ENCODE measurements around the gene SMTN. TPM values are rescaled to one million over a fixed set of nuclear protein-coding genes. Genes with fewer than 3 reads are reported as not detected.
"Not testable (repeated sequence)": the region's sequence is repeated elsewhere in the genome, so short reads cannot be mapped to it uniquely, and the experiment has no call there.

Gene SMTN
- total RNA-seq, 4 donors from 2014 or later: 171 to 341 (median 219) TPM

DNA sequence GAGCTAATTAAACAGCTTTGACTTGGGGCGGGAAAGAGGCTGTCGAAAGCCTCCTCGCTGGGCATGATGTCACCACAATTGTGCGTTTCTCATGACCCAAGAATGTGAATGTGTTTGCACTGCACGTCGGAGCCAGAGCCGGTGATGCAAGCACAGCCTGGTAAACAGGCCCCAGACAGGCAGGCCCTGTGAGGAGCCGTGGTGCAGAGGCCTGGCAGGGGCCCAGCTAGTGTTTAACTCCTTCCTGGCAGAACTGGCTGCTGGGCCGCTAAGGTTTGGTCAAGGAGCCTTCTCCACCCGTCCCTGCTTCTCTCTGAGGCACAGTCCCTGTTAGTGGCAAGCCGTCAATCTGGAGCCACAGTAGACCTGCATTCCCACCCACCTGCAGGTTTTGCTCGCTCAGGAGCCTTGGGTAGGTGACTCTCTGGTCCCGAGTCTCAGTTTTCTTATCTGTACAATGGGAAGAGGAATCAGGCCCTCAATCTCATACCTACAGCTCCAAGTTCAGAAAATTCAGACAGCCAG is 25.4 kb upstream of the SMTN start:
- H3K4me1 ChIP-seq: peaks cover 0 to 21% (median 10%) of the 10 kb centered on the region in 4 donors
- 31% methylated on average over 12 of the region's 13 CpGs; no CpG with 5 or more reads in 1 of the 2 donors for WGBS, 2 donors (ENCODE audit: low coverage in 1 of 2)

DNA sequence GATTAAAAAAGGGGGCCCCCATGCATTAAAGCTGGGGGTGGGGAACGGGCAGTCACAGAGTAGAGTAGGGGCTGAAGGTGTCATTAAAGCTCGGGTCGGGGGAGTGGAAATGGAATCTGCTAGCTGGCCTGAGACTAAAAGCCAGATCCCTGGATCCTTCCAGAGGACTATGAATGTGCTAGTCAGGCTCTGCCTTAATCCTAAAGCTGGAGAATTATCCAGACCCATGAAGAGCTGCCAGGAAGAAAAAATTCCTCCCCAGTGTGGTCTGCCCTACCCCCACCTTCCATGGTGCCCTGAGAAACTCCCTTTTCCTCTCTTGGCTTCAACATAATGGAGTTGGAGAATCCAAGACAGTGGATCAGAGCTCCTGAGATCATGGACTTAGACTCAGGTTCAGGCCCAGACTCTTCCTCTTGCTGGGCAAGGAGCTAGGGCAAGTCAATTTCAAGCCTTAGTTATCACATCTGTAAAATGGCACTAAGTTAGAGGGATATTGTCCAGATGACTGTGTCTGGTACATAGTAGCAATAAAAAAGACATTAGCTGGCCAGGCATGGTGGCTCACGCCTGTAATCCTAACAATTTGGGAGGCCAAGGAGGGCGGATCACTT is 24.0 kb upstream of the SMTN start:
- intact Hi-C loops (cut with DNase I; ENCODE audit: low total_unique reads): no loop called here
- DNase-seq: no peak
- H3K27me3 ChIP-seq: no peaks in the 10 kb centered on the region
- no peaks in the 10 kb centered on the region for H3K9me3 ChIP-seq
- no peaks in the 10 kb centered on the region for H3K36me3 ChIP-seq
- H3K27ac ChIP-seq: peak overlapping the region; percentile 82 to 89 (median 86)
- 73 to 82% methylated on average over 5 of the region's 5 CpGs for WGBS, 2 donors (ENCODE audit: low coverage in 1 of 2)
- H3K4me1 ChIP-seq: peaks cover 0 to 21% (median 10%) of the 10 kb centered on the region in 4 donors
- H3K4me3 ChIP-seq: no peak overlapping the region
- no peak for TF ChIP-seq EP300 (IDR thresholded peaks at IDR 0.05; ENCODE audit: low read depth)
- TF ChIP-seq CTCF (IDR thresholded peaks at IDR 0.05): no peak
- no peak for TF ChIP-seq POLR2AphosphoS5 (IDR thresholded peaks at IDR 0.05)
- no peak for TF ChIP-seq POLR2A (IDR thresholded peaks at IDR 0.05)
- in situ Hi-C loops (cut with MboI; ENCODE audit: low pct_ligation_motif_present in 1 of 4, low pct_unique_long_range_greater_than_20kb in 1 of 4, low sequenced_read_pairs in 3 of 4): no loop called here

More for the DNA sequence above, 25.4 kb upstream of the SMTN start:
- in situ Hi-C loops (cut with MboI; ENCODE audit: low pct_ligation_motif_present in 1 of 4, low pct_unique_long_range_greater_than_20kb in 1 of 4, low sequenced_read_pairs in 3 of 4) (no loop called here), intact Hi-C loops (cut with DNase I; ENCODE audit: low total_unique reads) (loop anchor here (2.0 kb wide), 1 partner anchor 15 kb away; no protein-coding TSS in a partner anchor)
- Histone ChIP-seq H3K9me3 (no peaks in the 10 kb centered on the region), H3K27ac (peak overlapping the region; percentile 82 to 89 (median 86)), H3K36me3 (no peaks in the 10 kb centered on the region), H3K4me3 (no peak overlapping the region), H3K27me3 (no peaks in the 10 kb centered on the region)
- TF ChIP-seq POLR2A (IDR thresholded peaks at IDR 0.05) (no peak), POLR2AphosphoS5 (IDR thresholded peaks at IDR 0.05) (peak; percentile 81 to 90 (median 88)), EP300 (IDR thresholded peaks at IDR 0.05; ENCODE audit: low read depth) (peak; percentile 95)
- DNase-seq: peak; percentile 82

DNA sequence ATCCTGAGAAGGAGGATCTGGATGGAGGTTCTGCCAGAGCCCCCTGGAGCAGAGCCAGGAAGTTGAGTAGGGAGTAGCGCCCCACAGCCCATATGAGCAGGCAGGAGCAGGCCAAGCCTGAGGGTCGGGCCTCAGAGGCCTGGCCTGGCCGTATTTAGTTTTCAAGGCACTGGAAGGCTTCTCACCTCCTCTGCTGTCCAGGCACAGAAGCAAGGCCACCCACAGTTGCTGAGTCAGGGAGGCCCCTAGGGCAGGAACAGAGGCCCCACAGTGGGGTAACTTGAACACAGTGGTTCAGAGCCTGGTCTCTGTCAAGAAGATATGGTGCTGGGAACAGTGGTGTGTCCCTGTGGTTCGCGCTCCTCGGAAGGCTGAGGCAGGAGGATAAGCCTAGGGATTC is 21.5 kb upstream of the SMTN start:
- H3K36me3 ChIP-seq; intact Hi-C loops (cut with DNase I; ENCODE audit: low total_unique reads); DNase-seq; H3K4me3 ChIP-seq; H3K9me3 ChIP-seq; in situ Hi-C loops (cut with MboI; ENCODE audit: low pct_ligation_motif_present in 1 of 4, low pct_unique_long_range_greater_than_20kb in 1 of 4, low sequenced_read_pairs in 3 of 4); H3K27me3 ChIP-seq: not testable (repeated sequence)
- 62% methylated on average over 6 of the region's 6 CpGs; no CpG with 5 or more reads in 1 of the 2 donors for WGBS, 2 donors (ENCODE audit: low coverage in 1 of 2)
- peaks cover 0 to 16% (median 10%) of the 10 kb centered on the region in 4 donors for H3K4me1 ChIP-seq
- H3K27ac ChIP-seq: peak overlapping the region in 1 of 4 donors; percentile 34

DNA sequence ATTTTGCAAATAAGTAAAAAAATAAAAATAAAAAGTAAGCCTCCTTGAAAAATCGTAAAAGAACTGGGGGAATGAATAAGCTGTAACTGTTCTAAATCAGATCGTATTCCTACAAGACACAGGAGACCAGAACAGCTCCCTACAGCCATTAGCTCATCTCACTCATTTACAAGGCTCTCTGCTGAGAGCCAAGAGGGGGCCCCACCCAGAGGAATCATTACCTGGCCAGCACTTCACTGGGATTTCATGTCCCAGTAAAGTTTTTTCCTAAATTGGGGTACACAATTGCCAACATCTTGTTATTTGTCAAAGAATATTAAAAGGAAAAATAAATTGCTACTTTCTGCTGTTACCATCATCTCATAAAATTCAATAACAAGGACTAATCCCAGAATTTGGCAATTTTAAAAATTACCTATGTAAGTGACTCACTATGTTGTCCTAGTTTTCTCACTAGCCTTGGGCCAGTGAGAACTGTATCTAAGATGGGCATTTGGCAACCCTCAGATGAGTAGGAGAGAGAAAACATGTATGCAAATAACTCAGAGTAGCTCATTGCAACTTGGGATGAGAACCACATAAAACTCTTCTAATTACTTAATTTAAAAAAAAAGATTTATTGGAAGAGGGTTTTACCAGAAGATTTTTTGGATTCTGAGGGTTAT is 18.4 kb upstream of the SMTN start:
- no peak overlapping the region for H3K4me3 ChIP-seq
- no peaks in the 10 kb centered on the region for H3K4me1 ChIP-seq
- intact Hi-C loops (cut with DNase I; ENCODE audit: low total_unique reads): no loop called here
- H3K27ac ChIP-seq: no peak overlapping the region
- TF ChIP-seq POLR2A (IDR thresholded peaks at IDR 0.05) (no peak), CTCF (IDR thresholded peaks at IDR 0.05) (no peak), POLR2AphosphoS5 (IDR thresholded peaks at IDR 0.05) (no peak), EP300 (IDR thresholded peaks at IDR 0.05; ENCODE audit: low read depth) (no peak)
- in situ Hi-C loops (cut with MboI; ENCODE audit: low pct_ligation_motif_present in 1 of 4, low pct_unique_long_range_greater_than_20kb in 1 of 4, low sequenced_read_pairs in 3 of 4): no loop called here
- WGBS, 2 donors (ENCODE audit: low coverage in 1 of 2): 61 to 67% methylated on average over 2 of the region's 2 CpGs
- DNase-seq: no peak
- no peaks in the 10 kb centered on the region for H3K9me3 ChIP-seq
- no peaks in the 10 kb centered on the region for H3K27me3 ChIP-seq
- H3K36me3 ChIP-seq: no peaks in the 10 kb centered on the region

- H3K27ac ChIP-seq: no peak overlapping the region
- H3K4me1 ChIP-seq: no peaks in the 10 kb centered on the region
- intact Hi-C loops (cut with DNase I; ENCODE audit: low total_unique reads) (no loop called here), in situ Hi-C loops (cut with MboI; ENCODE audit: low pct_ligation_motif_present in 1 of 4, low pct_unique_long_range_greater_than_20kb in 1 of 4, low sequenced_read_pairs in 3 of 4) (no loop called here)
- WGBS, 2 donors (ENCODE audit: low coverage in 1 of 2): 58 to 87% methylated on average over 4 to 6 of the region's 6 CpGs
- no peak for DNase-seq
- no peaks in the 10 kb centered on the region for H3K36me3 ChIP-seq
- no peaks in the 10 kb centered on the region for H3K9me3 ChIP-seq
- no peaks in the 10 kb centered on the region for H3K27me3 ChIP-seq
- H3K4me3 ChIP-seq: peak overlapping the region in 2 of 4 donors; percentile 9 to 21
- TF ChIP-seq CTCF (IDR thresholded peaks at IDR 0.05) (no peak), EP300 (IDR thresholded peaks at IDR 0.05; ENCODE audit: low read depth) (no peak), POLR2AphosphoS5 (IDR thresholded peaks at IDR 0.05) (no peak), POLR2A (IDR thresholded peaks at IDR 0.05) (no peak)
These were observed 16.7 kb upstream of the SMTN start for GRCh38 chr22:31064369-31064768.
